Measurements from ENCODE around the gene OR2M4. TPM values are rescaled to one million over a fixed set of nuclear protein-coding genes. Genes with fewer than 3 reads are reported as not detected.

The OR2M4 gene
- not detected for polyA plus RNA-seq

- Histone ChIP-seq H3K27ac (ENCODE audit: low read depth in 2 of 2, low read length in 1 of 2) (no peak within 1 kb of the TSS), H3K27me3 (ENCODE audit: control insufficient read depth in 1 of 2, insufficient read depth in 2 of 2, low read length in 2 of 2) (no peaks in the 10 kb centered on the region), H3K4me1 (ENCODE audit: control insufficient read depth in 2 of 2, insufficient read depth in 2 of 2, low read length in 1 of 2) (no peaks in the 10 kb centered on the region), H3K9me3 (ENCODE audit: control insufficient read depth in 2 of 2, insufficient read depth in 1 of 2, low read depth in 1 of 2, low read length in 1 of 2) (peaks cover 4 to 12% of the 10 kb centered on the region in 2 donors), H3K4me3 (ENCODE audit: low read depth in 1 of 2, low read length in 2 of 2) (no peak within 1 kb of the TSS), H3K36me3 (ENCODE audit: control insufficient read depth in 2 of 2, insufficient read depth in 2 of 2, low read length in 1 of 2) (no peaks in the 10 kb centered on the region)
- 68 to 74% methylated on average over 2 of the region's 2 CpGs for WGBS, 2 donors
These were observed at the start of gene OR2M4 for GRCh38 chr1:248231117-248231516. TSS of gene OR2M4 (plus strand) at chr1:248231417. CDS start at chr1:248238929, 7,512 bp downstream.

GRCh38 chr1:248183996-248184395 lies 47.2 kb upstream of the OR2M4 start:
- Histone ChIP-seq H3K27me3 (ENCODE audit: control insufficient read depth in 1 of 2, insufficient read depth in 2 of 2, low read length in 2 of 2) (no peaks in the 10 kb centered on the region), H3K27ac (ENCODE audit: low read depth in 2 of 2, low read length in 1 of 2) (no peak overlapping the region), H3K4me1 (ENCODE audit: control insufficient read depth in 2 of 2, insufficient read depth in 2 of 2, low read length in 1 of 2) (no peaks in the 10 kb centered on the region), H3K4me3 (ENCODE audit: low read depth in 1 of 2, low read length in 2 of 2) (no peak overlapping the region), H3K36me3 (ENCODE audit: control insufficient read depth in 2 of 2, insufficient read depth in 2 of 2, low read length in 1 of 2) (no peaks in the 10 kb centered on the region), H3K9me3 (ENCODE audit: control insufficient read depth in 2 of 2, insufficient read depth in 1 of 2, low read depth in 1 of 2, low read length in 1 of 2) (peaks cover 0 to 5% of the 10 kb centered on the region in 2 donors)
- WGBS, 2 donors = 63 to 68% methylated on average over 7 of the region's 7 CpGs

DNA sequence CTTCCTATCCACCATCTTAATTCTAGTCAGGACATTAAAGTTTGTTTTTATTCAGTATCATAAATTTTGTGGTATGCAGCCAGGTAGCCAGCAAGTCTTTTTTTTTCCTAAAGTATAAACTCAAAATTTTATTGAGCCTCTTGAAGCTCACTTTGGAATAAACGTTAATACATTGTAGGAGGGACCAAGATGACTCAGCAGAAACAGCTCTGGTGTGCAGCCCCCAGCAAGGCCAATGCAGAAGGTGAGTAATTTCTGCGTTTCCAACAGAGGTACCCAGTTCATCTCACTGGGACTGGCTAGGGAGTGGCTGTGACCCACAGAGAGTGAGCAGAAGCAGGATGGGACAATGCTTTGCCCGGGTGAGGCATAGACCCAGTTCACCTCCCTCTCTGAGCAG lies 43.9 kb upstream of the OR2M4 start:
- Histone ChIP-seq H3K27me3 (ENCODE audit: control insufficient read depth in 1 of 2, insufficient read depth in 2 of 2, low read length in 2 of 2) (no peaks in the 10 kb centered on the region), H3K9me3 (ENCODE audit: control insufficient read depth in 2 of 2, insufficient read depth in 1 of 2, low read depth in 1 of 2, low read length in 1 of 2) (peaks cover 0 to 5% of the 10 kb centered on the region in 2 donors), H3K27ac (ENCODE audit: low read depth in 2 of 2, low read length in 1 of 2) (no peak overlapping the region), H3K4me1 (ENCODE audit: control insufficient read depth in 2 of 2, insufficient read depth in 2 of 2, low read length in 1 of 2) (no peaks in the 10 kb centered on the region), H3K36me3 (ENCODE audit: control insufficient read depth in 2 of 2, insufficient read depth in 2 of 2, low read length in 1 of 2) (no peaks in the 10 kb centered on the region), H3K4me3 (ENCODE audit: low read depth in 1 of 2, low read length in 2 of 2) (no peak overlapping the region)
- 66 to 70% methylated on average over 3 of the region's 3 CpGs for WGBS, 2 donors

- Histone ChIP-seq H3K4me3 (ENCODE audit: low read depth in 1 of 2, low read length in 2 of 2) (no peak overlapping the region), H3K9me3 (ENCODE audit: control insufficient read depth in 2 of 2, insufficient read depth in 1 of 2, low read depth in 1 of 2, low read length in 1 of 2) (peaks cover 0 to 5% of the 10 kb centered on the region in 2 donors), H3K27me3 (ENCODE audit: control insufficient read depth in 1 of 2, insufficient read depth in 2 of 2, low read length in 2 of 2) (no peaks in the 10 kb centered on the region), H3K36me3 (ENCODE audit: control insufficient read depth in 2 of 2, insufficient read depth in 2 of 2, low read length in 1 of 2) (no peaks in the 10 kb centered on the region), H3K27ac (ENCODE audit: low read depth in 2 of 2, low read length in 1 of 2) (no peak overlapping the region), H3K4me1 (ENCODE audit: control insufficient read depth in 2 of 2, insufficient read depth in 2 of 2, low read length in 1 of 2) (no peaks in the 10 kb centered on the region)
- 52 to 60% methylated on average over 11 of the region's 11 CpGs for WGBS, 2 donors
These were observed 42.2 kb upstream of the OR2M4 start for GRCh38 chr1:248189026-248189425.

DNA sequence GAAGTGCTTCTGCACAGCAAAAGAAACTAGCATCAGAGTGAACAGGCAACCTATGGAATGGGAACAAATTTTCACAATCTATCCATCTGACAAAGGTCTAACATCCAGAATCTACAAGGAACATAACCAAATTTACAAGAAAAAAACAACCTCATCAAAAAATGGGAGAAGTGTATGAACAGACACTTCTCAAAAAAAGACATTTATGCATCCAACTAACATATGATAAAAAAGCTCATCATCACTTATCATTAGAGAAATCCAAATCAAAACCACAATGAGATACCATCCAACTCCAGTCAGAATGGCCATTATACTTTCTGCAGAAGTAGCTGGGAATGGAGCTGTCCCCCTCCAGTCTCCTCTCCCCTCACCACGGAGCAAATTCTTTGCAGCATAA lies 37.1 kb upstream of the OR2M4 start:
- 59 to 71% methylated on average over 1 of the region's 1 CpG for WGBS, 2 donors
- H3K4me3 ChIP-seq (ENCODE audit: low read depth in 1 of 2, low read length in 2 of 2) = no peak overlapping the region
- H3K4me1 ChIP-seq (ENCODE audit: control insufficient read depth in 2 of 2, insufficient read depth in 2 of 2, low read length in 1 of 2) = no peaks in the 10 kb centered on the region
- no peaks in the 10 kb centered on the region for H3K36me3 ChIP-seq (ENCODE audit: control insufficient read depth in 2 of 2, insufficient read depth in 2 of 2, low read length in 1 of 2)
- H3K9me3 ChIP-seq (ENCODE audit: control insufficient read depth in 2 of 2, insufficient read depth in 1 of 2, low read depth in 1 of 2, low read length in 1 of 2) = no peaks in the 10 kb centered on the region
- H3K27me3 ChIP-seq (ENCODE audit: control insufficient read depth in 1 of 2, insufficient read depth in 2 of 2, low read length in 2 of 2) = no peaks in the 10 kb centered on the region
- H3K27ac ChIP-seq (ENCODE audit: low read depth in 2 of 2, low read length in 1 of 2) = no peak overlapping the region

GRCh38 chr1:248196965-248197364 lies 34.3 kb upstream of the OR2M4 start, which contains the start of gene OR2M3:
TSS of gene OR2M3 (plus strand) at chr1:248197265. CDS start at chr1:248203068, 5,803 bp downstream.
- no peaks in the 10 kb centered on the region for H3K27me3 ChIP-seq (ENCODE audit: control insufficient read depth in 1 of 2, insufficient read depth in 2 of 2, low read length in 2 of 2)
- no peaks in the 10 kb centered on the region for H3K4me1 ChIP-seq (ENCODE audit: control insufficient read depth in 2 of 2, insufficient read depth in 2 of 2, low read length in 1 of 2)
- H3K27ac ChIP-seq (ENCODE audit: low read depth in 2 of 2, low read length in 1 of 2) = no peak within 1 kb of the TSS
- no peak within 1 kb of the TSS for H3K4me3 ChIP-seq (ENCODE audit: low read depth in 1 of 2, low read length in 2 of 2)
- H3K36me3 ChIP-seq (ENCODE audit: control insufficient read depth in 2 of 2, insufficient read depth in 2 of 2, low read length in 1 of 2) = no peaks in the 10 kb centered on the region
- 58 to 66% methylated on average over 4 of the region's 4 CpGs for WGBS, 2 donors
- H3K9me3 ChIP-seq (ENCODE audit: control insufficient read depth in 2 of 2, insufficient read depth in 1 of 2, low read depth in 1 of 2, low read length in 1 of 2) = no peaks in the 10 kb centered on the region

DNA sequence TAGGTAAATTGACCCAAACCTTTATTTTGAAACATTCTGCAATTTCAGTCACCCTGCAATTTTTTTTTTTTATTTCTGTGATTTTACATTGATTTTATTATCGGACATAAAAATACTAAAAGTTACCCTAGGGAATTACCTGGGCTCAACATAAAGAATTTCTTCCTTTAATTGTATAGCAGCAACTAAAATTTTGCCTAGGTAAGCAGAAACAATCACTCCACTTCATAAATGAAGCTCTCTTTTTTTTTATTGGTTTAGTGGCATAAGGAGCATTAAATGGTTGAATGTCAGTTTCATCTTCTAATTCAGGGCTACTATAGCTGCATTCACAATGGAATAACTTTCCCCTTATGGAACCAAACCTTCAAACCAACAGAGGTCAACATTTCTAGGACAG lies 15.3 kb upstream of the OR2M4 start:
- 94 to 95% methylated on average over 1 of the region's 1 CpG for WGBS, 2 donors
- Histone ChIP-seq H3K36me3 (ENCODE audit: control insufficient read depth in 2 of 2, insufficient read depth in 2 of 2, low read length in 1 of 2) (no peaks in the 10 kb centered on the region), H3K27me3 (ENCODE audit: control insufficient read depth in 1 of 2, insufficient read depth in 2 of 2, low read length in 2 of 2) (no peaks in the 10 kb centered on the region), H3K27ac (ENCODE audit: low read depth in 2 of 2, low read length in 1 of 2) (no peak overlapping the region), H3K9me3 (ENCODE audit: control insufficient read depth in 2 of 2, insufficient read depth in 1 of 2, low read depth in 1 of 2, low read length in 1 of 2) (no peaks in the 10 kb centered on the region), H3K4me3 (ENCODE audit: low read depth in 1 of 2, low read length in 2 of 2) (no peak overlapping the region), H3K4me1 (ENCODE audit: control insufficient read depth in 2 of 2, insufficient read depth in 2 of 2, low read length in 1 of 2) (no peaks in the 10 kb centered on the region)

DNA sequence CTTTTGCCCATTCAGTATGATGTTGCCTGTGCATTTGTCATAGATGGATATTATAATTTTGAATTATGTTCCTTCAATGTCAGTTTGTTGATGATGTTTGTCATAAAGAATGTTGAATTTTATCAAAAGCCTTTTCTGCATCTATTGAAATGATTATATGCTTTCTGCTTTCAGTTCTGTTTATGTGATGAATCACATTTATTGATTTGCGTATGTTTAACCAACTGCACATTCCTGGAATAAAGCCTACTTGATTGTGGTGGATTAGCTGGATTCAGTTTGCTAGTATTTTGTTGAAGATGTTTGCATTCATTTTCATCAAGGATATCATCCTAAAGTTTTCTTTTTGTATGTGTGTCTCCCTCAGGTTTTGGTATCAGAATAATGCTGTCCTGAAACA lies 5.7 kb upstream of the OR2M4 start:
- Histone ChIP-seq H3K36me3 (ENCODE audit: control insufficient read depth in 2 of 2, insufficient read depth in 2 of 2, low read length in 1 of 2) (no peaks in the 10 kb centered on the region), H3K27ac (ENCODE audit: low read depth in 2 of 2, low read length in 1 of 2) (no peak overlapping the region), H3K4me3 (ENCODE audit: low read depth in 1 of 2, low read length in 2 of 2) (no peak overlapping the region), H3K9me3 (ENCODE audit: control insufficient read depth in 2 of 2, insufficient read depth in 1 of 2, low read depth in 1 of 2, low read length in 1 of 2) (peaks cover 4 to 12% of the 10 kb centered on the region in 2 donors), H3K4me1 (ENCODE audit: control insufficient read depth in 2 of 2, insufficient read depth in 2 of 2, low read length in 1 of 2) (no peaks in the 10 kb centered on the region), H3K27me3 (ENCODE audit: control insufficient read depth in 1 of 2, insufficient read depth in 2 of 2, low read length in 2 of 2) (no peaks in the 10 kb centered on the region)
- 66 to 83% methylated on average over 1 of the region's 1 CpG for WGBS, 2 donors

DNA sequence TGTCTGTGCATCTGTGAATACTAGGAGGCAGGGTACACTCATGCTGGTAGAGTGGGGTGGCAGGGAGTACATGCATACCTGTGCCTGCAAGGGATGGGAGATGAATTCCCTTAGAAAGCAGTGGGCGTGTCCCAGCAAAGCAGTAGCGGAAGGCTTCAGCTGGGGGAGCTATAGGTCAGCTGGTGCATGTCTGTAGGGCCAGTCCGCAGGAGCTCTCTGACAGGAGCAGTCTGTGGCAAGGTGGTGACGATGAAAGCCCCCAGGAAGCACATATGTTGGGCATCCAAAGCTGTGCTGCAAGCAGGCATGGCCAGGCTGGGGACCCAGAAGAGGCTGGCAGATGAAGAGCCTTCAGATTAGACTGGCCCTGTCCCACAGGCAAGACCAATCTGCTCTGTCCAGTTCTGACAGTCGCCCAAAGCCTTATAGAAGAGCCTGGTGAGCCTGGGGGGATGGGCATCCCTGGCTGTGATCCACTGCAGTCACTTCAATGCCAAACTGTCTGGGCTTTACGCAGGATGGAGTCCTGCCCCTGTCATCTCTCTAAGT lies 1.8 kb upstream of the OR2M4 start:
- Histone ChIP-seq H3K9me3 (ENCODE audit: control insufficient read depth in 2 of 2, insufficient read depth in 1 of 2, low read depth in 1 of 2, low read length in 1 of 2) (peaks cover 4 to 12% of the 10 kb centered on the region in 2 donors), H3K36me3 (ENCODE audit: control insufficient read depth in 2 of 2, insufficient read depth in 2 of 2, low read length in 1 of 2) (no peaks in the 10 kb centered on the region), H3K4me1 (ENCODE audit: control insufficient read depth in 2 of 2, insufficient read depth in 2 of 2, low read length in 1 of 2) (no peaks in the 10 kb centered on the region), H3K4me3 (ENCODE audit: low read depth in 1 of 2, low read length in 2 of 2) (no peak overlapping the region), H3K27ac (ENCODE audit: low read depth in 2 of 2, low read length in 1 of 2) (no peak overlapping the region), H3K27me3 (ENCODE audit: control insufficient read depth in 1 of 2, insufficient read depth in 2 of 2, low read length in 2 of 2) (no peaks in the 10 kb centered on the region)
- 62 to 66% methylated on average over 6 of the region's 6 CpGs for WGBS, 2 donors

GRCh38 chr1:248239478-248239877 lies 8.3 kb downstream of the OR2M4 start:
- peaks cover 0 to 3% of the 10 kb centered on the region in 2 donors for H3K27me3 ChIP-seq (ENCODE audit: control insufficient read depth in 1 of 2, insufficient read depth in 2 of 2, low read length in 2 of 2)
- 91 to 93% methylated on average over 9 of the region's 9 CpGs for WGBS, 2 donors

More at GRCh38 chr1:248239478-248239877, 8.3 kb downstream of the OR2M4 start:
- Histone ChIP-seq H3K9me3 (ENCODE audit: control insufficient read depth in 2 of 2, insufficient read depth in 1 of 2, low read depth in 1 of 2, low read length in 1 of 2) (peaks cover 0 to 2% of the 10 kb centered on the region in 2 donors), H3K27ac (ENCODE audit: low read depth in 2 of 2, low read length in 1 of 2) (no peak overlapping the region), H3K4me3 (ENCODE audit: low read depth in 1 of 2, low read length in 2 of 2) (no peak overlapping the region), H3K4me1 (ENCODE audit: control insufficient read depth in 2 of 2, insufficient read depth in 2 of 2, low read length in 1 of 2) (no peaks in the 10 kb centered on the region), H3K36me3 (ENCODE audit: control insufficient read depth in 2 of 2, insufficient read depth in 2 of 2, low read length in 1 of 2) (no peaks in the 10 kb centered on the region)
